ENCODE data around the gene PRICKLE3.

- TF ChIP-seq, protein P1, sequence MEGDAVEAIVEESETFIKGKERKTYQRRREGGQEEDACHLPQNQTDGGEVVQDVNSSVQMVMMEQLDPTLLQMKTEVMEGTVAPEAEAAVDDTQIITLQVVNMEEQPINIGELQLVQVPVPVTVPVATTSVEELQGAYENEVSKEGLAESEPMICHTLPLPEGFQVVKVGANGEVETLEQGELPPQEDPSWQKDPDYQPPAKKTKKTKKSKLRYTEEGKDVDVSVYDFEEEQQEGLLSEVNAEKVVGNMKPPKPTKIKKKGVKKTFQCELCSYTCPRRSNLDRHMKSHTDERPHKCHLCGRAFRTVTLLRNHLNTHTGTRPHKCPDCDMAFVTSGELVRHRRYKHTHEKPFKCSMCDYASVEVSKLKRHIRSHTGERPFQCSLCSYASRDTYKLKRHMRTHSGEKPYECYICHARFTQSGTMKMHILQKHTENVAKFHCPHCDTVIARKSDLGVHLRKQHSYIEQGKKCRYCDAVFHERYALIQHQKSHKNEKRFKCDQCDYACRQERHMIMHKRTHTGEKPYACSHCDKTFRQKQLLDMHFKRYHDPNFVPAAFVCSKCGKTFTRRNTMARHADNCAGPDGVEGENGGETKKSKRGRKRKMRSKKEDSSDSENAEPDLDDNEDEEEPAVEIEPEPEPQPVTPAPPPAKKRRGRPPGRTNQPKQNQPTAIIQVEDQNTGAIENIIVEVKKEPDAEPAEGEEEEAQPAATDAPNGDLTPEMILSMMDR (IDR thresholded peaks at IDR 0.05): no peak
- TF ChIP-seq POLR2A (IDR thresholded peaks at IDR 0.05): no peak
- TF ChIP-seq EP300 (IDR thresholded peaks at IDR 0.05): no peak
Observed at GRCh38 chrX:49232525-49232924, 46.4 kb upstream of the PRICKLE3 start.
